ENCODE data around the gene ARHGEF1.

DNA sequence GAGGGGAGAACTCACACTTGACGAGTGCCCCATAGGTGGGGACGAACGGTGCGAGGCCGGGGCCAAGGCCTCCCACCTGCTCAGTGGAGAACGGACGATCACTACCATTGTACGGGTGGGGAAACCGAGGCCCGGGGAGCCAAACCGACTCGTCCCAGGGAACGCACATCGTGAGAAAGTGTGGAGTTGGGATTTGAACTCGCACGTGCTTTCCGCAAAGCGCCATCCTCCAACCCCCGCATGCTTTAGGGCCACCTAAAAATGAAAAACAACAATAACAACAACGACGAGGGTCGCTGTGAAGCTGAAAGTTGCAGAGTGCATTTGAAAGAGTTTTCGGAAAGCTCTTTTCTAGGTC, 458 bp downstream of the ARHGEF1 start:
- no peak for TF ChIP-seq ZNF335 (tag by site-specific recombination; conservative IDR thresholded peaks at IDR 0.05)
- TF ChIP-seq, protein P1, sequence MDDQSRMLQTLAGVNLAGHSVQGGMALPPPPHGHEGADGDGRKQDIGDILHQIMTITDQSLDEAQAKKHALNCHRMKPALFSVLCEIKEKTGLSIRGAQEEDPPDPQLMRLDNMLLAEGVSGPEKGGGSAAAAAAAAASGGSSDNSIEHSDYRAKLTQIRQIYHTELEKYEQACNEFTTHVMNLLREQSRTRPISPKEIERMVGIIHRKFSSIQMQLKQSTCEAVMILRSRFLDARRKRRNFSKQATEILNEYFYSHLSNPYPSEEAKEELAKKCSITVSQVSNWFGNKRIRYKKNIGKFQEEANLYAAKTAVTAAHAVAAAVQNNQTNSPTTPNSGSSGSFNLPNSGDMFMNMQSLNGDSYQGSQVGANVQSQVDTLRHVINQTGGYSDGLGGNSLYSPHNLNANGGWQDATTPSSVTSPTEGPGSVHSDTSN (CRISPR knock-in tag; IDR thresholded peaks at IDR 0.05), result no peak
- TF ChIP-seq, protein P2, sequence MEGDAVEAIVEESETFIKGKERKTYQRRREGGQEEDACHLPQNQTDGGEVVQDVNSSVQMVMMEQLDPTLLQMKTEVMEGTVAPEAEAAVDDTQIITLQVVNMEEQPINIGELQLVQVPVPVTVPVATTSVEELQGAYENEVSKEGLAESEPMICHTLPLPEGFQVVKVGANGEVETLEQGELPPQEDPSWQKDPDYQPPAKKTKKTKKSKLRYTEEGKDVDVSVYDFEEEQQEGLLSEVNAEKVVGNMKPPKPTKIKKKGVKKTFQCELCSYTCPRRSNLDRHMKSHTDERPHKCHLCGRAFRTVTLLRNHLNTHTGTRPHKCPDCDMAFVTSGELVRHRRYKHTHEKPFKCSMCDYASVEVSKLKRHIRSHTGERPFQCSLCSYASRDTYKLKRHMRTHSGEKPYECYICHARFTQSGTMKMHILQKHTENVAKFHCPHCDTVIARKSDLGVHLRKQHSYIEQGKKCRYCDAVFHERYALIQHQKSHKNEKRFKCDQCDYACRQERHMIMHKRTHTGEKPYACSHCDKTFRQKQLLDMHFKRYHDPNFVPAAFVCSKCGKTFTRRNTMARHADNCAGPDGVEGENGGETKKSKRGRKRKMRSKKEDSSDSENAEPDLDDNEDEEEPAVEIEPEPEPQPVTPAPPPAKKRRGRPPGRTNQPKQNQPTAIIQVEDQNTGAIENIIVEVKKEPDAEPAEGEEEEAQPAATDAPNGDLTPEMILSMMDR (tag by site-specific recombination; IDR thresholded peaks at IDR 0.05), result no peak
- TF ChIP-seq MYNN (tag by site-specific recombination; IDR thresholded peaks at IDR 0.05; ENCODE audit: borderline replicate concordance), result no peak
